MM.1S (cell line): Measurements from ENCODE around the gene ADAMTSL1.

ENCODE experiments used
- DNase-seq: peaks from one replicate; pipeline ENCODE4 v3.0.0-alpha.2; 2015
- H2AFZ ChIP-seq: fragments of 300-600 bp; sonication (generic); 2 replicates; pipeline ENCODE4 v1.6.0; 2016; ENCODE audit warnings: antibody characterized with exemption, low read length
- H3F3A ChIP-seq: fragments of 300-600 bp; sonication (generic); 2 replicates; pipeline ENCODE4 v1.6.1; 2016; ENCODE audit warnings: mild to moderate bottlenecking, antibody characterized with exemption, low read length, moderate library complexity, mixed read lengths; ENCODE audit not compliant: insufficient read depth
- H3K27ac ChIP-seq: fragments of 300-600 bp; sonication (generic); 2 replicates; pipeline ENCODE4 v1.5.1; 2016; ENCODE audit warnings: mild to moderate bottlenecking, low read length
- H3K27me3 ChIP-seq: fragments of 300-600 bp; sonication (generic); replicated peaks from 2 replicates; pipeline ENCODE4 v1.6.0; 2016; ENCODE audit warnings: low read length; ENCODE audit not compliant: insufficient read depth
- H3K36me3 ChIP-seq: fragments of 300-600 bp; sonication (generic); replicated peaks from 2 replicates; pipeline ENCODE4 v1.6.1; 2016; ENCODE audit warnings: mild to moderate bottlenecking, low read length, mixed read lengths; ENCODE audit not compliant: insufficient read depth
- H3K4me1 ChIP-seq: fragments of 300-600 bp; sonication (generic); 2 replicates; pipeline ENCODE4 v1.6.1; 2016; ENCODE audit warnings: low read length, mixed read lengths
- H3K4me2 ChIP-seq: fragments of 300-600 bp; sonication (generic); 2 replicates; pipeline ENCODE4 v1.6.0; 2016; ENCODE audit warnings: low read depth, low read length
- H3K4me3 ChIP-seq: fragments of 300-600 bp; sonication (generic); 2 replicates; pipeline ENCODE4 v1.5.1; 2016; ENCODE audit warnings: low read length, mixed read lengths
- H3K79me2 ChIP-seq: fragments of 300-600 bp; sonication (generic); 2 replicates; pipeline ENCODE4 v1.6.1; 2016; ENCODE audit warnings: mixed run types, low read length, mixed read lengths
- H3K9ac ChIP-seq: fragments of 300-600 bp; sonication (generic); 2 replicates; pipeline ENCODE4 v1.6.1; 2016; ENCODE audit warnings: low read length, mixed read lengths
- H3K9me2 ChIP-seq: fragments of 300-600 bp; sonication (generic); replicated peaks from 2 replicates; pipeline ENCODE4 v1.6.1; 2016; ENCODE audit warnings: mild to moderate bottlenecking, low read length, mixed read lengths; ENCODE audit not compliant: insufficient read depth
- H3K9me3 ChIP-seq: fragments of 300-600 bp; sonication (generic); replicated peaks from 2 replicates; pipeline ENCODE4 v1.6.1; 2016; ENCODE audit warnings: mild to moderate bottlenecking, low read length, mixed read lengths; ENCODE audit not compliant: insufficient read depth
- H4K20me1 ChIP-seq: fragments of 300-600 bp; sonication (generic); 2 replicates; pipeline ENCODE4 v1.6.1; 2016; ENCODE audit warnings: mild to moderate bottlenecking, low read length, moderate library complexity, mixed read lengths; ENCODE audit not compliant: insufficient read depth
- CTCF ChIP-seq: fragments of 300-600 bp; sonication (generic); IDR thresholded peaks from 2 replicates; pipeline ENCODE4 v1.5.1; 2016; ENCODE audit warnings: antibody characterized with exemption, low read length, mixed read lengths
- EZH2 ChIP-seq: fragments of 300-600 bp; sonication (generic); optimal IDR thresholded peaks from 2 replicates; pipeline ENCODE3; 2017; ENCODE audit warnings: low read depth, mild to moderate bottlenecking, antibody characterized with exemption, low read length, mixed read lengths
- EZH2phosphoT487 ChIP-seq: fragments of 300-600 bp; sonication (generic); IDR thresholded peaks from 2 replicates; pipeline ENCODE4 v1.6.1; 2018; ENCODE audit warnings: antibody characterized with exemption, low read length

ADAMTSL1 gene

GRCh38 chr9:18536554-18536953, 62.6 kb downstream of the ADAMTSL1 start:
- TF ChIP-seq EZH2 (no peak), CTCF (no peak), EZH2phosphoT487 (no peak)
- Histone ChIP-seq H3K27me3 (no peaks in the 10 kb centered on the region), H3K4me2 (no peak overlapping the region), H3K9me3 (no peaks in the 10 kb centered on the region), H3K4me3 (no peak overlapping the region), H2AFZ (no peak overlapping the region), H3K9me2 (no peaks in the 10 kb centered on the region), H3K27ac (no peak overlapping the region), H3K9ac (no peak overlapping the region), H3F3A (no peaks in the 10 kb centered on the region), H3K79me2 (no peaks in the 10 kb centered on the region), H4K20me1 (no peaks in the 10 kb centered on the region), H3K4me1 (no peaks in the 10 kb centered on the region), H3K36me3 (no peaks in the 10 kb centered on the region)
- no peak for DNase-seq

GRCh38 chr9:18539203-18539693, 65.3 kb downstream of the ADAMTSL1 start:
- no peaks in the 10 kb centered on the region for H3F3A ChIP-seq
- H3K4me1 ChIP-seq: no peaks in the 10 kb centered on the region
- no peak overlapping the region for H2AFZ ChIP-seq
- no peaks in the 10 kb centered on the region for H4K20me1 ChIP-seq
- H3K27me3 ChIP-seq: no peaks in the 10 kb centered on the region
- no peaks in the 10 kb centered on the region for H3K9me3 ChIP-seq
- no peak overlapping the region for H3K4me3 ChIP-seq
- no peak overlapping the region for H3K27ac ChIP-seq
- no peak overlapping the region for H3K9ac ChIP-seq
- H3K4me2 ChIP-seq: no peak overlapping the region
- TF ChIP-seq EZH2: no peak
- TF ChIP-seq EZH2phosphoT487: no peak
- TF ChIP-seq CTCF: no peak
- DNase-seq: no peak
- no peaks in the 10 kb centered on the region for H3K36me3 ChIP-seq
- no peaks in the 10 kb centered on the region for H3K79me2 ChIP-seq
- no peaks in the 10 kb centered on the region for H3K9me2 ChIP-seq

- H4K20me1 ChIP-seq: no peaks in the 10 kb centered on the region
- TF ChIP-seq EZH2: no peak
- TF ChIP-seq CTCF: no peak
- no peak for TF ChIP-seq EZH2phosphoT487
- no peaks in the 10 kb centered on the region for H3K36me3 ChIP-seq
- no peak overlapping the region for H3K27ac ChIP-seq
- no peak overlapping the region for H2AFZ ChIP-seq
- H3F3A ChIP-seq: no peaks in the 10 kb centered on the region
- DNase-seq: no peak
- H3K27me3 ChIP-seq: no peaks in the 10 kb centered on the region
- H3K9ac ChIP-seq: no peak overlapping the region
- no peaks in the 10 kb centered on the region for H3K4me1 ChIP-seq
- H3K9me2 ChIP-seq: no peaks in the 10 kb centered on the region
- no peaks in the 10 kb centered on the region for H3K9me3 ChIP-seq
- no peak overlapping the region for H3K4me2 ChIP-seq
- no peak overlapping the region for H3K4me3 ChIP-seq
- no peaks in the 10 kb centered on the region for H3K79me2 ChIP-seq
Observed at GRCh38 chr9:18542837-18543405, 69.0 kb downstream of the ADAMTSL1 start.
